ENCODE measurements around the gene SLC9A8.
"Not testable (repeated sequence)": the region's sequence is repeated elsewhere in the genome, so short reads cannot be mapped to it uniquely, and the experiment has no call there.

The SLC9A8 gene, protein sequence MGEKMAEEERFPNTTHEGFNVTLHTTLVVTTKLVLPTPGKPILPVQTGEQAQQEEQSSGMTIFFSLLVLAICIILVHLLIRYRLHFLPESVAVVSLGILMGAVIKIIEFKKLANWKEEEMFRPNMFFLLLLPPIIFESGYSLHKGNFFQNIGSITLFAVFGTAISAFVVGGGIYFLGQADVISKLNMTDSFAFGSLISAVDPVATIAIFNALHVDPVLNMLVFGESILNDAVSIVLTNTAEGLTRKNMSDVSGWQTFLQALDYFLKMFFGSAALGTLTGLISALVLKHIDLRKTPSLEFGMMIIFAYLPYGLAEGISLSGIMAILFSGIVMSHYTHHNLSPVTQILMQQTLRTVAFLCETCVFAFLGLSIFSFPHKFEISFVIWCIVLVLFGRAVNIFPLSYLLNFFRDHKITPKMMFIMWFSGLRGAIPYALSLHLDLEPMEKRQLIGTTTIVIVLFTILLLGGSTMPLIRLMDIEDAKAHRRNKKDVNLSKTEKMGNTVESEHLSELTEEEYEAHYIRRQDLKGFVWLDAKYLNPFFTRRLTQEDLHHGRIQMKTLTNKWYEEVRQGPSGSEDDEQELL

DNA sequence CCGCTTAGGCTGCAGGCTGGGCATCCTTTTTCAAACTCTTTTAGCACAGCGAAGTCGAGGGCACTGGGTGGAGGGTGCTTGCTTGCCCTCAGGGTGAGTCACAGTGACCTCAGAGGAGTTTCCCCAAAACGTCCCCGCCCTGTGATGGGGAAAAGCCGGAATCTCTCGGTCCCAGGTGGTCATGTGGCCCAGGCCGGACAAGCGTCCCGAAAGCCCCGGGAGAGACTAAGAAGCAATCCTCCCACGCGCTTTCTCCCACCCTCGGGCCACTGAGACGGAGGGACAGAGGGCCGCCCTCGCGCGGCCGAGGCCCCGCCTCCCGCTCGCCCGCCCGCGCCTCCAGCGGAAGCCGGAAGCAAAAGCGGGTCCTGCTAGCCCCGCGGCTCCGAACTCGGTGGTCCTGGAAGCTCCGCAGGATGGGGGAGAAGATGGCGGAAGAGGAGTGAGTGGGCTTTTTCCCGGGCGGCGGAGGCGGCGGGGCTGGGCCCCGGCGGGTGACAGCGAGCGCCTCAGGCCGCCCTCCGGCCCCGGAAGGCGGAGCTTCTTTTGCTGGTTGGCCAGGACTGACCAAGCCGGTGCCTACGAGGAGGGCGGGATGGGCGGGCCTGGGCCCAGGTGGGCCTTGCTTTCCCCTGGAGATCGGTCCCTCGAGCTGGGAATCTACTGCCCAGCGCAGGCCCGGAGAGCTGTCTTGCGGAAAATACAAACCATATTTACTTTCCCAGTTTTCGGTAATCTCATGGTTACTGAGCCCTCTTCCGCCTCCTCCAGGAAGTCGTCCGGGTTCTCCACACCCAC, at the start of gene SLC9A8:
SLC9A8 (plus strand) TSS at position 322 of the 798 bp plus-strand sequence; CDS start at position 417, 95 bp downstream.
- peak; percentile 85 for DNase-seq

DNA sequence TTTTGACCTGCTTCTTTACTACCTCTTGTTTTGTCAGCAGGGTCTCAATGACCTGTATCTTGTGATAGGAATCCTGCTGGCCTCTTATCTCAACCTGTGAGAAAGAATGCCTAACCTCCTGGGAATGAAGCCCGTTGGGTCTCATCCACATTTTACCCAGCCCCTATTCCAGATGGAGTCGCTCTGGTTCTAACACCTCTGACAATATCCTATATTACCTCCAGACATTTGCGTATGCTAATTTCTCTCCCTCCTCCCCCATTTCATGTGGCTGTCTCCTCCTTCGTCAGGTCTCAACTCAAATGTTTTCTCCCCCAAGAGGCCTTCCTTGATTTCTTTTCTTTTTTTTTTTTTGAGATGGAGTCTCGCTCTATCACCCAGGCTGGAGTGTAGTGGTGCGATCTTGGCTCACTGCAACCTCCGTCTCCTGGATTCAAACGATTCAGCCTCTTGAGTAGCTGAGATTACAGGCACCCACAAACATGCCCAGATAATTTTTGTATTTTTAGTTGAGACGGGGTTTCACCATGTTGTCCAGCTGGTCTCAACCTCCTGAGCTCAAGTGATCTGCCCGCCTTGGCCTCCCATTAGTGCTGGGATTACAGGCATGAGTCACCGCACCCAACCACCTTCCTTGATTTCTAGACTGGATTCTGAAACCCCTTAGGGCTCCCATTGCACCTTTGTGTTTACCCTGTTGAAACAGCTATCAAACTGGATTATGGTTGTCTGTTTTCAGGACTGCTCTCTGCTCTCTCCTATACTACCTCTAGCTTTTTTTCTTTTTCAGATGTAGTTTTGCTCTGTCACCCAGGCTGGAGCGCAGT, 49.5 kb upstream of the SLC9A8 start:
- no peak for DNase-seq

DNA sequence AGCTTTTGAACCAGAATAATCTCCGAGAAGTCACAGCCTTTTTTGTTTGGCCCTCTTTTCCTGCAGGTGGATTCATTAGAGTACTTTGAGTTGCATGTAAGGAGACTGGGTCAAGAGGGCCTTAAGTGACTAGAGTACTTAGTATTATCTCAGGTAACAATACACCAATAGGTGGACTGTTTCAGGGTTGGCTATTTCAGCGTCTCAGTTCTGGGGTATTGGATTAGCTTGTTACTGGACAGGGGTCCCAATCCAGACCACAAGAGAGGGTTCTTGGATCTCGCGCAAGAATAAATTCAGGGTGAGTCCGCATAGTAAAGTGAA, 47.3 kb upstream of the SLC9A8 start:
- DNase-seq, result no peak

DNA sequence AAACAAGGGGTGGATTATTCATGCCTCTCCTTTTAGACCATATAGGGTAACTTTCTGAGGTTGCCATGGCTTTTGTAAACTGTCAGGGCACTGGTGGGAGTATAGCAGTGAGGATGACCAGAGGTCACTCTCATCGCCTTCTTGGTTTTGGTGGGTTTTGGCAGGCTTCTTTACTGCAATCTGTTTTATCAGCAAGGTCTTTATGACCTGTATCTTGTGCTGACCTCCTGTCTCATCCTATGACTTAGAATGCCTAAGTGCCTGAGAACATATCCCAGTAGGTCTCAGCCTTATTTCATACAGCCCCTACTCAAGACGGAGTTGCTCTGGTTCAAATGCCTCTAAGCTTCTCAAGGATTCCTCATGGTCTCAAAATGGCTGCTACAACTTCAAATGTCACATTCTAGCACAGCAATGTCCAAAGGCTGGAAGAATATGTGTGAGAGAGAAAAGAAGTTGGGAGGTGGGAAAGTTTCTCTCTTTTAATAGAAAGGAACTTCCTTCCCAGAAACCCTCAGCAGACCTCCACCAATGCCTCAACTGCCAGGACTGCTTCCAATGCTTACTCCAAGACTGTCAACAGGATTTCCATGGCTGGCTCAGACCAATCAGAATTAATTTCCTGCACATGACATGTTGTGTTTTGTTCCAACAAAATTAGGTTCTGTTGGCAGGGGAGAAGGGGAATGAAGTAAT, 46.6 kb upstream of the SLC9A8 start:
- DNase-seq, result no peak

DNA sequence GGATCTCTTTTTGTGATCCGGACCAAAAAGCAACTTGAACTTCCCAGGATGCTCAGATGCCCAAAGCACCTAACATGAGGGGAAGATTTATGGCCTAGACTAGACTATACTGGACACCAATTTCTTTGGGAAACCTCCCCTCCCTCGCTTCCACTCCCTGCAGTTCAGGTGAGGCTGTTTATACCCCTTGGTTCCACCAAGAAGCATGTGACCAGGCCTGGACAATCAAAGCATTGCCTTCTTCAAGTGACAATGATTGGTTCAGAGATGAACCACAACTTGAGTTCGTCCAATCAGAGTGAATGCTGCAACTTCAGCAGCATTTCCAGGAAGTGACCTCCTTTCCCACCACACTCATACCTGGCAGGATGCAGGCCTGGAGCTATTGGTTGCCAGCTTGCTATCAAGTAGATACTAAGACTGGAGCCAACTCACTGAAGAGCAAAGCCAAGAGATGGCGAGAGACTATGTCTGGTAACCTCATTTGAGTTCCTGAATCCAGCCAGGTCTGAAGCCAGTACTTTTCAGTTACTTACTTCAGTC, 45.6 kb upstream of the SLC9A8 start:
- DNase-seq, result peak; percentile 11

DNA sequence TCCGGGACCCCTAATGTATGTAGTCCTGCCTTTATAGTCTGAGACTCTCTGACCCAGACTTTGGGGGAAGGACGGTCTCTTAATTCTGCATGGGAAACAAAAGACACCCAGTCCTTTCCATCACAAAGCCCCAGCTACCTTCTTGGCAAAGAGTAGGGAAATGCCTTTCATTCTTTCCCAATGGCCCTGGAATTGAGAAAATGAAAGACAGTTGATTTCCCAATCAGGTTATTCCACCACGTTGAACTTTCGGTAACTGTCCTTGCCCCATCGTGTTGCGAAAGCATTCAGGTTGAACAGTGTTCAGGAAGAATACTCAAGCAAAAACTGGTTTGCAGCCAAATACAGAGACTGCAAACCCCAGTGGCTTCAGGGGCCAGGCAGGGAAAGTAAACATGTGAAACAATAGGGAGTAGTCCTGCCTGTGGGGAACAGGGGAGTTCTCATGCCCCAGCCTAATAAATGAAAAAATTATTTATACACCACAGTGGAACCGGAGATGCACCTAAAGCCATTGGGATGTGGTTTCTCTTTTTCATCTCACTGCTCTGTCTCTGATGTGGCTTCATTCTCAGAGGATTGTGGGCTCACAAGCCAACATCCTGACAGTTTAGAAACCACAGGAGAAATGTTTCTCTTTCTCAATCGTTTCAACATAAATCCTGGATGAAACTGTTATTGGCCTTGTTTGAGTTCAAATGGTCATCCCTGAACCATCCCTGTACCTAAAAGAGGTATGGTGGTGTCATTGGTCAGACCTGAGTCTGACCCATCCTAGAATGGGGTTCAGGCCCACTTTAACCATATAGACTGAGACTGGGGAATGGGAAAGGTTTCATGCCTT, 44.2 kb upstream of the SLC9A8 start:
- DNase-seq, result peak; percentile 51

DNA sequence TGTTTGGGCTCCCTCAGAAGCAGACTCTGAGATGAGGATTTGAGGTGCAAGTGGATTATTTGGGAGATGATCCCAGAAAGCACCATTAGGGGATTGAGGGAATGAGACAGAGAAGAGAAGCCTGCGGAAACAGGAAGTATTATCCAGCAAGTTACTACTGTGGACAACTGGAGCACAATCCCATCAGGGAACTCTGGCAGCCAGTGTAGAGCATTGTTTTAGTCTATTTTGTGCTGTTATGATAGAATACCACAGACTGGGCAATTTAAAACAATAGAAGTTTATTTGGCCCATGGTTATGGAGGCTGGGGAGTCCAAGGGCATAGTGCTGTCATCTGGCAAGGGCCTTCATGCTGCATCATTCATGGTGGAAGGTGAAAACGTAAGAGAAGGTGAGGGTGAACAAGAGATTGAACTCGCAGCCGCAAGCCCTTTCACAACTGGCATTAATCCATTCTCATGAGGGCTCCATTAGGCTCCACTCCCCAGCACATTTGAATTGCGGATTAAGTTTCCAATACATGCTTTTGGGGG, 43.5 kb upstream of the SLC9A8 start:
- no peak for DNase-seq

DNA sequence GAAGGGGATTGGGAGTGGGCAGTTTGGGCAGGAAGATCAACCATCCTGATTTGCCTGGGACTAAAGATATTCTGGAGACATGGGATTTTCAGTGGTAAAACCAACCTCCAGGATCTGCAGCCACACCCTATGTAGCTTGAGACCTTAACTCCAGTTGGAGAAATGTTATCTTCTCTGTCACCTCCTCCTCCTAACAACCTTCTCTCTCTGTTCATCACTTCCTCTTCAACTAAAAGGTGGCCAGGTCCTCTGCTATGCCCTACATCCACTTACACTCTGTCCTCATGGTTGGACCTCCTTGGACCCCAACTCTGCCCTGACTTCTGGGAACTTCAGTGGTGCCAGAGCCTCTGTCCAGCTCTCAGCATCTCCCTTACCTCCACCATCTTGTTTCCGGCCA, 42.0 kb upstream of the SLC9A8 start:
- DNase-seq, result no peak

DNA sequence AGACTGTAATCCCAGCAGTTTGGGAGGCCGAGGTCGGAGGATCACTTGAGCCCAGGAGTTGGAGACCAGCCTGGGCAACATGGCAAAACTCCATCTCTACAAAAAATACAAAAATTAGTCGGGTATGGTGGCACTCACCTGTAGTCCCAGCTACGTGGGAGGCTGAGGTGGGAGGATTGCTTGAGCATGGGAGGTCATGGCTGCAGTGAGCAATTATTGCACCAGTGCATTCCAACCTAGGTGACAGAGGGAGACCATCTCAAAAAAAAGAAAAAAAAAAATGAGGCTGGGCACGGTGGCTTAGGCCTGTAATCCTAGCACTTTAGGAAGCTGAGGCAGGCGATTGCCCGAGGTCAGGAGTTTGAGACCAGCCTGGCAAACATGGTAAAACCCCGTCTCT, 38.4 kb upstream of the SLC9A8 start:
- DNase-seq, result not testable (repeated sequence)

DNA sequence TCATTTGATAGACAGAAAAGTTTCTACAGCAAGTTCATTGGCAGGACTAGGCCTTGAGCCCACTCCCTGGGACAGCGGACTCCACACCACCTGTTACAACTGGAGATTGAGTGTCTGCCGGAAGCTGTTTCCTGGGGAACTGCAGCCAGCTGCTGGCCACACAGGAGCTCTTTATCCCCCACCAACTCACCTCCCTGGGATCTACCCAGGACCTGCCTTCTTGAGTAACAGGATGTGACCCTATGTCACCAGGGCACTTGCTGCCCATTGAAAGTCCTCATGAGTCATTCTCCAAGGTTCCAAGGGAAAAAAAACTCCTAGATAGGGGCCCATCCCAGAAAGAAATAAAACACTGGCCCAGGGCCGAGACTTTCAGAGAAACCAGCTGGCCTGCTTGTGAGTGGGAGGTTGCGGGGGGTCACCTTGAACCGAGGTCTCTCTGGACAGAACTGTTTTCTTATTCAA, 37.4 kb upstream of the SLC9A8 start:
- no peak for DNase-seq

DNA sequence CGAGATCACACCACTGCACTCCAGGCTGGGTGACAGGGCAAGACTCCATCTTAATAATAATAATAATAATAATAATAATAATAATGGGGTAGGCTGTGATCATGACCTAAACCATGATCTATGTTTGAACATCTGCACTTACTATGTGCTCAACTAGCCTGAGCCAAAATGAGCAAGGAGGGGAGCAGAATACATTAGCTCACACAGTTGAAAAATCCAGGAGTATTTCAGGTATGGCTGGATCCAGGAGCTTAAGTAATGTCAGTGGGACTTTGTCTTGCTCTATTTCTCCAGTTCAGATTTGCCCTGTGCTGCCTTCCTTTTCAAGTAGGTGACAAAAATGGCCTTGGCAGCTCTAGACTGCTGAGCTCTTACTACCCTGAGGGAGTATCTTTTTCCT, 32.7 kb upstream of the SLC9A8 start:
- no peak for DNase-seq

DNA sequence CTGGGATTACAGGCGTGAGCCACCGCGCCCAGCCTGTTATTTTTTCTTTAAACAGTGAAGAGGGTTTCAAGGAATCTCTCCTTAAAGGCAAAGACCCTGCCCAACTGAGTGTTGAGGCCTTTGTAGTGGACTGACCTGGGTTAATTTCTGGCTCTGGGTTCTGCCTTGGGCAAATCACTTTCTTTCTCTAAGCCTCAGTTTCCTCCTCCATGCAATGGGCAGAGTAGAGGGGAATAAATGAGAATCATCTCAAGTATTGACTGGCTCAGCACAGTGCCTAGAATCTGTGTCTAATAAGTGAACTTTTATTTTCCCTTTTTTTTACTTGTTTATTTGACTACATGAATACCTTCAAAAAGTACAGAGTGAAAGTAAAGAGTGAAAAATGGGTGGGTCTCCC, 31.0 kb upstream of the SLC9A8 start:
- no peak for DNase-seq

DNA sequence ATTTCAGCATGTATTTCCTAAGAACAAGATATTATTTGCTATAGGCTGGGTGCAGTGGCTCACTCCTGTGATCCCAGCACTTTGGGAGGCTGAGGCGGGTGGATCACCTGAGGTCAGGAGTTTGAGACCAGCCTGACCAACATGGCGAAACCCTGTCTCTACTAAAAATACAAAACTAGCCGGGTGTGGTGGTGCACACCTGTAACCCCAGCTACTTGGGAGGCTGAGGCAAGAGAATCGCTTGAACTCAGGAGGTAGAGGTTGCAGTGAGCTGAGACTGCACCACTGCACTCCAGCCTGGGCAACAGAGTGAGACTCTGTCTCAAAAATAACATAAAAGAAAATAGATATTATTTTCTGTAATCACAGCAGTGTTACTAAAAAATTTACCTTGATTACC, 30.2 kb upstream of the SLC9A8 start:
- DNase-seq, result not testable (repeated sequence)

DNA sequence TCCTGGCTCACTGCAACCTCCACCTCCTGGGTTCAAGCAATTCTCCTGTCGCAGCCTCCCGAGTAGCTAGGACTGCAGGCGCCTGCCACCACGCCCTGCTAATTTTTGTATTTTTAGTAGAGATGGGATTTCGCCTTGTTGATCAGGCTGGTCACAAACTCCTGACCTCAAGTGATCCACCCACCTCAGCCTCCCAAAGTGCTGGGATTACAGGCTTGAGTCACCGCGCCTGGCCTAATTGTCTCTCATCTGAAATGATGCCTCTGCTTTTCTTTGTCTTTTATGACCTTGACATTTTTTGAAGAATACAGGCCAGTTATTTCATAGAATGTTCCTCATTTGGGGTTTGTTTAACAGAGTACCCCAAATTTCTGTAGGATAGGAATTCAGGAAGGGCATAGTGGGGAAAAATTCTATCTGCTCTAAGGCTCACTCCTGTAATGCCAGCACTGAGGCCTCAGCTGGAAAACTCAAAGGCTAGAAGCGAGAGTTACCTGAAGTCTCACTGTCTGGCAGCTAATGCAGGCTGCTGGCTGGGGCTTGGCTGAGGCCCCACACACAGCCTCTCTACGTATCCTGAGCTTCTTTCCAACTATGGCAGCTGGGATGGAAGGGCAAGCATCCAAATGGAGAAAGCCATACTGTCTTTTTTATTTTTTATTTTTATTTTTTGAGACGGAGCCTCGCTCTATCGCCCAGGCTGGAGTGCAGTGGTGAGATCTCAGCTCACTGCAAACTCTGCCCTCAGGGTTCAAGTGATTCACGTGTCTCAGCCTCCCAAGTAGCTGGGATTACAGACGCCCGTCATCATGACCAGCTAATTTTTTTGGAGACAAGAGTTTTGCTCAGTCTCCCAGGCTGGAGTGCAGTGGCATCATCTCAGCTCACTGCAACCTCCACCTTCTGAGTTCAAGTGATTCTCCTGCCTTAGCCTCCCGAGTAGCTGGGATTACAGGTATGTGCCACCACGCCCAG, 29.3 kb upstream of the SLC9A8 start:
- not testable (repeated sequence) for DNase-seq

DNA sequence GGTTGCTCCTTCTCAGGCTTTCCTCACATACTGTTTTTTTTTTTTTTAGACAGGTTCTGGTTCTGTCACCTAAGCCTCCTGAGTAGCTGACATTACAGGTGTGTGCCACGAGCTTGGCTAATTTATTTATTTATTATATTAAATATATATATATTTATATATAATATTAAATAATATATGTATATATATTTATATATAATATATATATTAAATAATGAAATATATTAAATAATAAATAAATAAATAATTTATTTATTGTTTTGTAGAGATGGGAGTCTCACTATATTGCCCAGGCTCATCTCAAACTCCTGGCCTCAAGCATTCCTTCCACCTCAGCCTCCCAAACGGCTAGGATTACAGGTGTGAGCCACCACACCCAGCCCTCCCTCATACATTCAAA, 28.3 kb upstream of the SLC9A8 start:
- DNase-seq, result no peak

DNA sequence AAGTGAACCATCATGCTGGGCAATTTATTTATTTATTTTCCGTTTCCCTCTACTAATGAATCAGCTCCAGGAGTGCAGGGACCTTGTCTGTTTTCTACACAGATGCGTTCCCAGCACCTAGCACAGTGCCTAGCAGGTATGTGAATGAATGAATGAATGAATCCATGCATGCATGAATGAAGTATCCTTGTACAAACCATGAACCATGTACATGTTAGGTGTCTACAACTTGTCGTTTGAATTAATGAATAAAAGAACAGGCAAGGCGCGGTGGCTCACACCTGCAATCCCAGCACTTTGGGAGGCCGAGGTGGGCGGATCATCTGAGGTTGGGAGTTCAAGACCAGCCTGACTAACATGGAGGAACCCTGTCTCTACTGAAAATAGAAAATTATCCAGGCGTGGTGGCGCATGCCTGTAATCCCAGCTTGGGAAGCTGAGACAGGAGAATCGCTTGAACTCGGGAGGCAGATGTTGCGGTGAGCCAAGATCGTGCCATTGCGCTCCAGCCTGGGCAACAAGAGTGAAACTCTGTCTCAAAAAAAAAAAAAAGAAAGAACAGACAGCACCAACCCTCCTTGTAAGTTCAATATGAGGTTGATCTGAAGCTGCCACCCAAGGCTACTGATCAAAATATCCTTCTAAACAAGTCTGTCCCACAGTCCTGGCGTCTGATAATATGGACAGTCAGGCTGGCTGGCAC, 27.3 kb upstream of the SLC9A8 start:
- no peak for DNase-seq

DNA sequence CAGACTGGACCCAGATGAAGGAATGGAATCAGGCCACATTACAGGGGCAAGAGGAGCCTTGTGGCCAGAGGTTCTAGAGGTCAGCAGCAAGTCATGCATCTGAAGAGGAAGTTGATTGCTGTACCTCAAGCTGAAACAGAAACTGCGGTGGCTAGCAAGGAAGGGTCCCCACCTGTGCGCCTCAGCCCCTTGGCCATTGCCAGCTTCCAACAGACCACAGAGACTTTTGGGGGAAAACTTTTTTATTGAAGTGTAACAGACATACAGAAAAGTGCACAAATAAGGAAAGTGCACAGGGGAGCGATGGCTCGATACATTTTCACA, 26.8 kb upstream of the SLC9A8 start:
- no peak for DNase-seq

DNA sequence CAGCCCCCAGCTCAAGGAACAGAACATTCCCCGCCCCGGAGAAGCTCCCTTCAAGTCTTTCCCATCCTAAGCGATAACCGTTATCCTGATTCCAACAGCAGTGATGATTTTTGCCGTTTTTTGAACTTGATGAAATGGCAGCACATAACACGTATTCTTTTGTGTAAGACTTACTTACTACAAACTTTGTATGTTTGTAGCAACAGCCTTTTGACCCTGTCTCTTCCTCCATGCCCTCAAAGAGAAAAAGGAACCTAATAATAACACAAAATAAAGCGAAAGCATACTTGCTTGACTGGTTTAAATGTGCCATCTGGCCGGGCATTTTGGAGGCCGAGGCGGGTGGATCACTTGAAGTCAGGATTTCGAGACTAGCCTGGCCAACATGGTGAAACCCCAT, 26.4 kb upstream of the SLC9A8 start:
- DNase-seq, result no peak
